Trophoblast cell (in vitro differentiated cells and primary cell): ENCODE results near the gene SLC6A14. TPM values are rescaled to one million over a fixed set of nuclear protein-coding genes. Genes with fewer than 3 reads are reported as not detected.

Source experiments
- DNase-seq, 2 donors: peaks; one replicate each; pipeline ENCODE4 v3.0.0-alpha.2; 2016
- H2AFZ ChIP-seq: 2 replicates; pipeline ENCODE4 v1.6.1; 2013; ENCODE audit warnings: low read length, moderate library complexity, mild to moderate bottlenecking; ENCODE audit not compliant: insufficient read depth, poor library complexity
- H2AK5ac ChIP-seq: 2 replicates; pipeline ENCODE4 v1.6.1; 2013; ENCODE audit warnings: mild to moderate bottlenecking, low read length
- H2BK120ac ChIP-seq: 2 replicates; pipeline ENCODE4 v1.6.1; 2013; ENCODE audit warnings: low read length, mild to moderate bottlenecking, moderate library complexity; ENCODE audit not compliant: insufficient read depth, poor library complexity
- H2BK12ac ChIP-seq: 2 replicates; pipeline ENCODE4 v1.6.1; 2013; ENCODE audit warnings: mild to moderate bottlenecking, low read length, moderate library complexity
- H2BK5ac ChIP-seq: 2 replicates; pipeline ENCODE4 v1.6.1; 2013; ENCODE audit warnings: low read length, low read depth, moderate library complexity, mild to moderate bottlenecking; ENCODE audit not compliant: poor library complexity
- H3K14ac ChIP-seq: 2 replicates; pipeline ENCODE4 v1.6.1; 2013; ENCODE audit warnings: mild to moderate bottlenecking, low read length
- H3K18ac ChIP-seq: 2 replicates; pipeline ENCODE4 v1.6.1; 2013; ENCODE audit warnings: mild to moderate bottlenecking, low read length
- H3K23ac ChIP-seq: 2 replicates; pipeline ENCODE4 v1.6.1; 2013; ENCODE audit warnings: low read length
- H3K27ac ChIP-seq: 2 replicates; pipeline ENCODE4 v1.5.1; 2013; ENCODE audit warnings: low read depth, mild to moderate bottlenecking, inconsistent platforms, low read length, moderate library complexity
- H3K27me3 ChIP-seq: 2 replicates; pipeline ENCODE4 v1.6.1; 2013; ENCODE audit warnings: inconsistent platforms, mild to moderate bottlenecking, low read length, moderate library complexity; ENCODE audit not compliant: insufficient read depth
- H3K36me3 ChIP-seq, 2 experiments: 1 replicate in 1 of 2; 2 replicates in 1 of 2; pipeline ENCODE4 v1.6.1; 2013; ENCODE audit warnings: low read length in 2 of 2, mild to moderate bottlenecking in 2 of 2, moderate library complexity in 1 of 2; ENCODE audit not compliant: insufficient read depth in 2 of 2, control insufficient read depth in 1 of 2
- H3K4ac ChIP-seq: 2 replicates; pipeline ENCODE4 v1.6.1; 2013; ENCODE audit warnings: low read depth, mild to moderate bottlenecking, low read length, moderate library complexity
- H3K4me1 ChIP-seq, 2 experiments: 1 replicate in 1 of 2; 2 replicates in 1 of 2; pipeline ENCODE4 v1.6.1; 2013; ENCODE audit warnings: low read length in 2 of 2, mild to moderate bottlenecking in 2 of 2, moderate library complexity in 1 of 2; ENCODE audit not compliant: insufficient read depth in 2 of 2, control insufficient read depth in 1 of 2
- H3K4me2 ChIP-seq: 2 replicates; pipeline ENCODE4 v1.6.1; 2013; ENCODE audit warnings: inconsistent platforms, mild to moderate bottlenecking, low read length, moderate library complexity
- H3K4me3 ChIP-seq: 2 replicates; pipeline ENCODE4 v1.5.1; 2013; ENCODE audit warnings: mild to moderate bottlenecking, low read depth, low read length, inconsistent platforms
- H3K79me1 ChIP-seq: one replicate; pipeline ENCODE4 v1.6.1; 2013; ENCODE audit warnings: low read length
- H3K79me2 ChIP-seq: 2 replicates; pipeline ENCODE4 v1.6.1; 2013; ENCODE audit warnings: low read length, mild to moderate bottlenecking; ENCODE audit not compliant: control insufficient read depth, insufficient read depth, poor library complexity
- H3K9ac ChIP-seq: 2 replicates; pipeline ENCODE4 v1.6.1; 2013; ENCODE audit warnings: mild to moderate bottlenecking, low read length
- H3K9me3 ChIP-seq: 2 replicates; pipeline ENCODE4 v1.6.1; 2013; ENCODE audit warnings: low read depth, mild to moderate bottlenecking, control low read depth, inconsistent platforms, low read length; ENCODE audit not compliant: insufficient read depth
- H4K12ac ChIP-seq: 2 replicates; pipeline ENCODE4 v1.6.1; 2013; ENCODE audit warnings: low read depth, mild to moderate bottlenecking, low read length, moderate library complexity
- H4K8ac ChIP-seq: 2 replicates; pipeline ENCODE4 v1.6.1; 2013; ENCODE audit warnings: low read depth, mild to moderate bottlenecking, low read length, moderate library complexity
- H4K91ac ChIP-seq: one replicate; pipeline ENCODE4 v1.6.1; 2013; ENCODE audit warnings: low read depth, mild to moderate bottlenecking, low read length, moderate library complexity
- WGBS: extraction: QIAGEN DNeasy Blood & Tissue Kit; methylation state at CpG from one replicate; pipeline ENCODE4 v1.1.7; 2013; ENCODE audit warnings: missing lambda C conversion rate; ENCODE audit not compliant: insufficient read length, insufficient coverage; ENCODE audit errors: extremely low coverage; 5-methylcytosine and 5-hydroxymethylcytosine counted together
- polyA plus RNA-seq: library from polyadenylated mRNA; stranded (reverse); fragments of 200-250 nt; gene quantifications from 2 replicates; pipeline ENCODE4 v1.2.3, GENCODE V29; 2013

The SLC6A14 gene
- 0.01 TPM in 2 replicates for polyA plus RNA-seq

DNA sequence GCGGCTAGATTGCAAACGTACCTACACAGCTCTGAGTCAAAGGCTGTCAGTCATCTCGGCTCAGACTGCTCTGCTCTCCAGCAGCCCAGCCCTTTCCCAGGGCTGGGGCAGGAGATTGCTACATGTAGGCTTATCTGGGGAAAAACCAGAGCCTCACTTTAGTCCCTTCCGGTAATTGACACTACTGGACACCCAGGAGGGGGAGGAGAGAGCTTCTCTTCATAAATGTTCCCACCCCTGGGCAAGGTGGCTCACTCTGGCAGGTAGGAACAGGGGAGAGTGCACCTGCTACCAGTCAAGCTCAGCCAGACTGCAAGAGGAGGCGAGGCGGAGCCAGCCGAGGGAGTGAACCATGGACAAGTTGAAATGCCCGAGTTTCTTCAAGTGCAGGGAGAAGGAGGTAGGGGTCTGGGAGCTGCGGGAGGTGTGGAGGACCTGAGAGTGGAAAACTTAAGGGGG is at the start of gene SLC6A14:
Gene SLC6A14, plus strand, starts transcription at position 249 of the 459 bp plus-strand sequence. Its CDS starts 104 bp downstream, at position 353.
- Histone ChIP-seq H3K4ac (no peak within 1 kb of the TSS), H3K36me3 (no peaks in the 10 kb centered on the region), H3K27me3 (no peaks in the 10 kb centered on the region), H3K18ac (no peak within 1 kb of the TSS), H4K8ac (no peak within 1 kb of the TSS), H3K23ac (no peak within 1 kb of the TSS), H3K27ac (no peak within 1 kb of the TSS), H3K4me3 (no peak within 1 kb of the TSS), H3K9me3 (no peaks in the 10 kb centered on the region), H2AK5ac (no peak within 1 kb of the TSS), H2AFZ (no peak within 1 kb of the TSS), H3K9ac (no peak within 1 kb of the TSS), H2BK12ac (no peak within 1 kb of the TSS), H2BK5ac (no peak within 1 kb of the TSS), H4K12ac (no peak within 1 kb of the TSS), H3K4me1 (no peaks in the 10 kb centered on the region), H3K4me2 (no peak within 1 kb of the TSS), H4K91ac (no peak within 1 kb of the TSS), H2BK120ac (no peak within 1 kb of the TSS), H3K79me2 (no peaks in the 10 kb centered on the region), H3K14ac (no peak within 1 kb of the TSS), H3K79me1 (no peaks in the 10 kb centered on the region)
- no CpG with 5 or more reads among the region's 9 CpGs for WGBS
- DNase-seq = no peak

GRCh38 chrX:116395752-116396151 is 40.7 kb upstream of the SLC6A14 start:
- Histone ChIP-seq H3K23ac (no peak overlapping the region), H3K27ac (no peak overlapping the region), H2BK120ac (no peak overlapping the region), H3K9me3 (no peaks in the 10 kb centered on the region), H4K91ac (no peak overlapping the region), H3K4ac (no peak overlapping the region), H3K79me2 (no peaks in the 10 kb centered on the region), H2BK5ac (no peak overlapping the region), H3K79me1 (no peaks in the 10 kb centered on the region), H2AK5ac (no peak overlapping the region), H2AFZ (no peak overlapping the region), H3K27me3 (no peaks in the 10 kb centered on the region), H4K8ac (no peak overlapping the region), H2BK12ac (no peak overlapping the region), H3K14ac (no peak overlapping the region), H3K9ac (no peak overlapping the region), H3K4me2 (no peak overlapping the region), H3K4me3 (no peak overlapping the region), H3K18ac (no peak overlapping the region), H4K12ac (no peak overlapping the region), H3K36me3 (no peaks in the 10 kb centered on the region), H3K4me1 (no peaks in the 10 kb centered on the region)
- DNase-seq = no peak
- no CpG with 5 or more reads among the region's 7 CpGs for WGBS

DNA sequence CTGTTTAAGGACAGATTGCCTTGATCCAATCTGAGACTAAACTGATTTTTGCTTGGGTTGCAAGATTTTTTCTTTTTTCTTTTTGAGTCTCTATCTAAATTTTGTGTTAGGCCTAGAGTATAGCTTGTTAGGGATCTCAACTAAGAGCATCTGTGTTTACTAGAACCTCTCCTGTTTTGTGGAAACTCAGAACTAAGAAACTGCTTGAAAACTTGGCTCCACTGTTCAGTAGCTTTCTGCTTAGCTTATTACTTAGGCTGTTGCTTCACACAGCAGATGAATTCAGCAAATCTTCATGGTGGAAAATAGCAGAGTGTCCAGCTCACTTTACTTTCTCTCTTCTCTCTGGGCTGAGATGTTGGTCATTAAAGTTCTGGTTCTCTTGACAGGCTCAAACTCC is 36.7 kb upstream of the SLC6A14 start:
- Histone ChIP-seq H2AFZ (no peak overlapping the region), H3K4ac (no peak overlapping the region), H4K12ac (no peak overlapping the region), H3K14ac (no peak overlapping the region), H3K79me2 (no peaks in the 10 kb centered on the region), H3K9ac (no peak overlapping the region), H2AK5ac (no peak overlapping the region), H3K18ac (no peak overlapping the region), H2BK12ac (no peak overlapping the region), H3K36me3 (no peaks in the 10 kb centered on the region), H4K91ac (no peak overlapping the region), H3K23ac (no peak overlapping the region), H3K27ac (no peak overlapping the region), H2BK5ac (no peak overlapping the region), H3K4me1 (no peaks in the 10 kb centered on the region), H3K4me2 (no peak overlapping the region), H3K4me3 (no peak overlapping the region), H3K27me3 (no peaks in the 10 kb centered on the region), H2BK120ac (no peak overlapping the region), H3K9me3 (no peaks in the 10 kb centered on the region), H4K8ac (no peak overlapping the region), H3K79me1 (no peaks in the 10 kb centered on the region)
- DNase-seq = no peak

DNA sequence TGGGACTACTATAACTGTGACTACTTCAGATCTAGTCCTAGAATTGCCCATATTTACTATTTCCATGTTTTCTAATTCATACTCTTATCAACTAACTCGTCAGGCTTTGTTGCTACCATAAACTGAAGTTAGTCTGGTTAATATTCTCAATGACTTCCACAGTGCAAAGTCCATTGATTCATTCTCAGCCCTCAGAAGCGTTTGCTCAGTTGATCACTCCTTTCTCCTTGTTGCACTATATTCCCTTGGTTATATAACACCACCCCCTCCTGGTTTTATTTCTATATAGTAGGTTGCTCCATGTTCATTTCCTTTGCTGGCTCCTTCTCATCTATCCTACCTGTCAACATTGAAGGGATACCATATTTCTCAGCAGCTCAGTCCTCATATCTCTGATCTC is 27.2 kb upstream of the SLC6A14 start:
- Histone ChIP-seq H2BK5ac (no peak overlapping the region), H3K9me3 (no peaks in the 10 kb centered on the region), H3K36me3 (no peaks in the 10 kb centered on the region), H3K27ac (no peak overlapping the region), H4K91ac (no peak overlapping the region), H2BK120ac (no peak overlapping the region), H4K12ac (no peak overlapping the region), H3K4ac (no peak overlapping the region), H3K27me3 (no peaks in the 10 kb centered on the region), H3K14ac (no peak overlapping the region), H3K4me2 (no peak overlapping the region), H3K9ac (no peak overlapping the region), H2BK12ac (no peak overlapping the region), H2AK5ac (no peak overlapping the region), H4K8ac (no peak overlapping the region), H3K4me3 (no peak overlapping the region), H3K23ac (no peak overlapping the region), H2AFZ (no peak overlapping the region), H3K79me2 (no peaks in the 10 kb centered on the region), H3K79me1 (no peaks in the 10 kb centered on the region), H3K4me1 (no peaks in the 10 kb centered on the region), H3K18ac (no peak overlapping the region)
- DNase-seq = no peak
- WGBS = no CpG with 5 or more reads among the region's 2 CpGs
